OCI-LY1 (cell line): ENCODE data around the gene PCNT.

Experiments
- H2AFZ ChIP-seq: fragments of 200-600 bp; sonication (generic), shearing (Covaris generic); 2 replicates; pipeline ENCODE4 v1.6.0; 2014; ENCODE audit warnings: antibody characterized with exemption, mild to moderate bottlenecking, low read length
- H3F3A ChIP-seq: fragments of 200-600 bp; sonication (generic), shearing (Covaris generic); 2 replicates; pipeline ENCODE4 v1.6.0; 2014; ENCODE audit warnings: mild to moderate bottlenecking, antibody characterized with exemption, low read length, moderate library complexity; ENCODE audit not compliant: insufficient read depth
- H3K27ac ChIP-seq: fragments of 200-600 bp; sonication (generic); 2 replicates; pipeline ENCODE4 v1.5.1; 2014; ENCODE audit warnings: low read length, mixed run types, mild to moderate bottlenecking, low read depth; ENCODE audit not compliant: poor library complexity, severe bottlenecking
- H3K27me3 ChIP-seq: fragments of 200-600 bp; sonication (generic); 2 replicates; pipeline ENCODE4 v1.6.0; 2014; ENCODE audit warnings: antibody characterized with exemption, mild to moderate bottlenecking, low read length, moderate library complexity; ENCODE audit not compliant: insufficient read depth
- H3K36me3 ChIP-seq: fragments of 200-600 bp; sonication (generic); 2 replicates; pipeline ENCODE4 v1.6.1; 2014; ENCODE audit warnings: mild to moderate bottlenecking, antibody characterized with exemption, low read length, moderate library complexity, mixed read lengths; ENCODE audit not compliant: insufficient read depth
- H3K4me1 ChIP-seq: fragments of 200-600 bp; sonication (generic); 2 replicates; pipeline ENCODE4 v1.5.1; 2014; ENCODE audit warnings: mild to moderate bottlenecking, low read length, moderate library complexity; ENCODE audit not compliant: insufficient read depth, severe bottlenecking
- H3K4me2 ChIP-seq: fragments of 200-600 bp; sonication (generic), shearing (Covaris generic); 2 replicates; pipeline ENCODE4 v1.6.1; 2014; ENCODE audit warnings: low read length
- H3K4me3 ChIP-seq: fragments of 200-600 bp; sonication (generic); 2 replicates; pipeline ENCODE4 v1.5.1; 2014; ENCODE audit warnings: low read length, low read depth, mild to moderate bottlenecking, mixed read lengths; ENCODE audit not compliant: poor library complexity, severe bottlenecking
- H3K79me2 ChIP-seq: fragments of 200-600 bp; shearing (Covaris generic); 2 replicates; pipeline ENCODE4 v1.6.1; 2016; ENCODE audit warnings: mixed run types, low read length, mixed read lengths; ENCODE audit not compliant: insufficient read depth
- H3K9ac ChIP-seq: fragments of 200-600 bp; sonication (generic), shearing (Covaris generic); 2 replicates; pipeline ENCODE4 v1.6.1; 2014; ENCODE audit warnings: mild to moderate bottlenecking, low read length, mixed read lengths
- H3K9me2 ChIP-seq: fragments of 200-600 bp; sonication (generic), shearing (Covaris generic); 2 replicates; pipeline ENCODE4 v1.6.1; 2014; ENCODE audit warnings: low read depth, mild to moderate bottlenecking, low read length, mixed read lengths
- H3K9me3 ChIP-seq: fragments of 200-600 bp; shearing (Covaris generic); 2 replicates; pipeline ENCODE4 v1.6.1; 2014; ENCODE audit warnings: low read length, mixed read lengths
- H4K20me1 ChIP-seq: fragments of 200-600 bp; sonication (generic), shearing (Covaris generic); 2 replicates; pipeline ENCODE4 v1.6.0; 2016; ENCODE audit warnings: mild to moderate bottlenecking, low read length; ENCODE audit not compliant: insufficient read depth
- EZH2 ChIP-seq: fragments of 200-600 bp; sonication (generic), shearing (Covaris generic); IDR thresholded peaks from 2 replicates; pipeline ENCODE4 v1.8.0; 2017; ENCODE audit warnings: borderline replicate concordance, mixed run types, mild to moderate bottlenecking, antibody characterized with exemption, low read length, moderate library complexity, mixed read lengths
- TF ChIP-seq, protein P1 (sequence below): fragments of 200-600 bp; sonication (generic), shearing (Covaris generic); IDR thresholded peaks from 2 replicates; pipeline ENCODE4 v1.5.1; 2017; ENCODE audit warnings: mild to moderate bottlenecking, antibody characterized with exemption, low read length, moderate library complexity, mixed read lengths

PCNT gene

DNA sequence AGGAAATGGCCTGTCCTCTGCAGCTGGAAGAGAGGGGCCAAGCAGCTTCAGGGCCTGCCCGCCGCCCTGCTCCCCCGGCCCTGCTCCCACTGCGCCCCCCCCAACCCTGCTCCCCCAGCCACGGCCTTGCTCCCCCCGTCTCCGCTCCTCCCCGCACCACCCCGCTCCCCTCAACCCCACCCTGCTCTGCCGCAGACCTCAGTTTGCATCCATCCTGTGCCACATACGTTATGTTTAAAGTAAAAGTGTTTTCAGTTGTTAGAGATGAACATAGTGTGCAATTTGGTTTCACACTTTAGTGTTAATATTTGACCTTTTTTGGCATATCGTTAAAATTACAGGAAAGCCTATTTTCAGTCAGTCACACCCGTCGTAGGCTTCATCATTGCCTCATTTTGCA is 100.7 kb downstream of the PCNT start:
- H3F3A ChIP-seq: no peaks in the 10 kb centered on the region
- H4K20me1 ChIP-seq: no peaks in the 10 kb centered on the region
- H3K36me3 ChIP-seq: peaks cover 42% of the 10 kb centered on the region
- no peak overlapping the region for H2AFZ ChIP-seq
- no peaks in the 10 kb centered on the region for H3K4me1 ChIP-seq
- H3K27ac ChIP-seq: no peak overlapping the region
- H3K4me2 ChIP-seq: no peak overlapping the region
- no peaks in the 10 kb centered on the region for H3K79me2 ChIP-seq
- H3K27me3 ChIP-seq: no peaks in the 10 kb centered on the region
- no peak overlapping the region for H3K4me3 ChIP-seq
- H3K9me3 ChIP-seq: no peaks in the 10 kb centered on the region
- no peak overlapping the region for H3K9ac ChIP-seq
- TF ChIP-seq, protein P1, sequence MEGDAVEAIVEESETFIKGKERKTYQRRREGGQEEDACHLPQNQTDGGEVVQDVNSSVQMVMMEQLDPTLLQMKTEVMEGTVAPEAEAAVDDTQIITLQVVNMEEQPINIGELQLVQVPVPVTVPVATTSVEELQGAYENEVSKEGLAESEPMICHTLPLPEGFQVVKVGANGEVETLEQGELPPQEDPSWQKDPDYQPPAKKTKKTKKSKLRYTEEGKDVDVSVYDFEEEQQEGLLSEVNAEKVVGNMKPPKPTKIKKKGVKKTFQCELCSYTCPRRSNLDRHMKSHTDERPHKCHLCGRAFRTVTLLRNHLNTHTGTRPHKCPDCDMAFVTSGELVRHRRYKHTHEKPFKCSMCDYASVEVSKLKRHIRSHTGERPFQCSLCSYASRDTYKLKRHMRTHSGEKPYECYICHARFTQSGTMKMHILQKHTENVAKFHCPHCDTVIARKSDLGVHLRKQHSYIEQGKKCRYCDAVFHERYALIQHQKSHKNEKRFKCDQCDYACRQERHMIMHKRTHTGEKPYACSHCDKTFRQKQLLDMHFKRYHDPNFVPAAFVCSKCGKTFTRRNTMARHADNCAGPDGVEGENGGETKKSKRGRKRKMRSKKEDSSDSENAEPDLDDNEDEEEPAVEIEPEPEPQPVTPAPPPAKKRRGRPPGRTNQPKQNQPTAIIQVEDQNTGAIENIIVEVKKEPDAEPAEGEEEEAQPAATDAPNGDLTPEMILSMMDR: no peak
- TF ChIP-seq EZH2: no peak
- H3K9me2 ChIP-seq: no peaks in the 10 kb centered on the region

DNA sequence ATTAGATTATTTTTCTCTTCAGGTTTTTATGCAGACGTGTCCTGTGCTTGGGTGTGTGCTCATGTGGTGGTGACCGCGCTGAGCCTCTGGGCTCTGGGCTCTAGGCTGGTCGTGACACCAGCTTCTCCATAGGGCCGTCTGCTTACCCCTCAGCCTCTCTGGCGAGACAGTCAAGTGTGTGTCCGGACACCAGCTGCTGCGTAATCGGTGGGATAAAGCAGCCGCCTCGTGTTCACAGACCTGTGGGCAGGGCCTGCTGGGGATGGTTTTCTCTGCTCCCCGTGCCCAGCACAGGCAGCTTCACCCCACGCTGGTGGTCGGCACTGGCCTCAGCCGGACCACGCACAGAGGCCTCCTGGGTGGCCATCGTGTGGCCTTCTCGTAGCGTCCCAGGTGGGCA is 101.1 kb downstream of the PCNT start:
- Histone ChIP-seq H3K36me3 (peaks cover 42% of the 10 kb centered on the region), H3K27ac (no peak overlapping the region)

DNA sequence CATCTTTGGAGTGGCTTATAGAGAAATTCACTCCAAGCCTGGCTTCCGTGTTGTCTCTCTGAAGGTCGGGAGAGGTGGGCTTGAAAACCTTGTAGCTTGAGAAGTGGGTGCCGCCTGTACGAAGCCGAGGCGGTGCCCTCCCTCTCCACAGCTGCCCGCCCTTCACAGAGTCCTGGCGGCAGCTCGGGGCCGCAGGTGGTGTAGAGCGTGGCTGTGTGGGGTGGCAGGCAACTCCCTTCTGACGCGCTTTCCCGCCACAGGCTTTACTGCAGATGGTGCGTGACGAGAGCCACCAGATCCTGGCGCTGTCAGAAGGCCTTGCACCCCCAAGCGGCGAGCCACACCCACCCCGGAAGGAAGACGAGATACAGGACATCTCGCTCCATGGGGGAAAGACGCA is 101.6 kb downstream of the PCNT start:
- H3K4me3 ChIP-seq: no peak overlapping the region
- peaks cover 43% of the 10 kb centered on the region for H3K36me3 ChIP-seq

More for the DNA sequence above, 101.1 kb downstream of the PCNT start:
- Histone ChIP-seq H3K9ac (no peak overlapping the region), H3K27me3 (no peaks in the 10 kb centered on the region), H3K4me3 (no peak overlapping the region), H3K4me2 (no peak overlapping the region), H3K4me1 (no peaks in the 10 kb centered on the region), H3K9me3 (no peaks in the 10 kb centered on the region), H2AFZ (no peak overlapping the region), H3K9me2 (no peaks in the 10 kb centered on the region), H3F3A (no peaks in the 10 kb centered on the region), H4K20me1 (no peaks in the 10 kb centered on the region), H3K79me2 (no peaks in the 10 kb centered on the region)
- TF ChIP-seq, protein P1: no peak
- TF ChIP-seq EZH2: no peak

More for the DNA sequence above, 101.6 kb downstream of the PCNT start:
- Histone ChIP-seq H3K9me2 (no peaks in the 10 kb centered on the region), H3K4me1 (no peaks in the 10 kb centered on the region), H3K27me3 (no peaks in the 10 kb centered on the region), H4K20me1 (no peaks in the 10 kb centered on the region), H3K27ac (no peak overlapping the region), H3K9me3 (no peaks in the 10 kb centered on the region), H3K9ac (no peak overlapping the region), H3K4me2 (no peak overlapping the region), H2AFZ (no peak overlapping the region), H3F3A (no peaks in the 10 kb centered on the region), H3K79me2 (no peaks in the 10 kb centered on the region)
- TF ChIP-seq, protein P1: no peak
- no peak for TF ChIP-seq EZH2
